SJCRH30 (cell line): ENCODE data around the gene SNX24. TPM values are rescaled to one million over a fixed set of nuclear protein-coding genes. Genes with fewer than 3 reads are reported as not detected.

Experiments
- DNase-seq, 2 experiments: peaks; one replicate each; pipeline ENCODE4 v3.0.0-alpha.2; 2015 to 2020
- H3K27ac ChIP-seq: fragments of 250-450 bp; sonication (Bioruptor Pico); 2 replicates; pipeline ENCODE4 v1.5.1; 2020; ENCODE audit warnings: mild to moderate bottlenecking, moderate library complexity
- H3K27me3 ChIP-seq: fragments of 250-450 bp; sonication (Bioruptor Pico); 2 replicates; pipeline ENCODE4 v1.5.1; 2020; ENCODE audit warnings: mild to moderate bottlenecking, moderate library complexity
- H3K36me3 ChIP-seq: fragments of 250-450 bp; sonication (Bioruptor Pico); 2 replicates; pipeline ENCODE4 v1.5.1; 2020; ENCODE audit warnings: mild to moderate bottlenecking, moderate library complexity
- H3K4me1 ChIP-seq: fragments of 250-450 bp; sonication (Bioruptor Pico); 2 replicates; pipeline ENCODE4 v1.5.1; 2020; ENCODE audit warnings: mild to moderate bottlenecking, moderate library complexity
- H3K4me3 ChIP-seq: fragments of 250-450 bp; sonication (Bioruptor Pico); 2 replicates; pipeline ENCODE4 v1.5.1; 2020; ENCODE audit warnings: mild to moderate bottlenecking, moderate library complexity
- H3K9me3 ChIP-seq: fragments of 250-450 bp; sonication (Bioruptor Pico); replicated peaks from 2 replicates; pipeline ENCODE4 v1.5.1; 2020; ENCODE audit warnings: mild to moderate bottlenecking, moderate library complexity
- total RNA-seq: library from RNA; depleted of rRNA; stranded (reverse); fragments of >200 nt; shearing (Covaris generic); gene quantifications from 2 replicates; pipeline ENCODE4 v1.2.3, GENCODE V29; 2014; rRNA removed

The SNX24 gene
- total RNA-seq, 1 experiment from 2014 or later: 22.5 TPM

GRCh38 chr5:123028222-123028621 lies 182.8 kb downstream of the SNX24 start:
- no peak for DNase-seq
- Histone ChIP-seq H3K9me3 (no peaks in the 10 kb centered on the region), H3K27me3 (no peaks in the 10 kb centered on the region), H3K36me3 (peaks cover 13% of the 10 kb centered on the region; the same call in 1 of the 2 replicates), H3K4me3 (no peak overlapping the region), H3K27ac (no peak overlapping the region), H3K4me1 (no peaks in the 10 kb centered on the region)

DNA sequence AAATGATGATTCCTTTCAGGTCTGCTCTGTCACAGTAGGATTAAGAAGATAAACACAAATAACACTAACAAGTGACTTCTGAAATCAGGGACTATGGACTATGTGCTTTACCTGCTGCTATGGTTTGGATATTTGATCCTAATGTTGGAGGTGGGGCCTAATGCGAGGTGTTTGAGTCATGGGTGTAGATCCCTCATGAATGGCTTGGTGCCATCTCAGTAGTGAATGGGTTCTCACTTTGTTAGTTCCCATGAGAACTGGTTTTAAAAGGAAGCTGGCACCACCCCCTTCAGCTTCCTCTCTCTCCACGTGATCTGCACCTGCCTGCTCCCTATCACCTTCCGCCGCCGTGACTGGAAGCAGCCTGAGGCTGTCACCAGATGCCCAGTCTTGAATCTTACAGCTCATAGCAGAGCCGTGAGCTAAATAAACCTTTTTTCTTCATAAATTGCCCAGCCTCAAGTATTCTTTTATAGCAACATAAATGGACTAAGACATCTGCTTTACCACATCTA lies 187.8 kb downstream of the SNX24 start:
- H3K27ac ChIP-seq: no peak overlapping the region
- no peaks in the 10 kb centered on the region for H3K27me3 ChIP-seq
- no peaks in the 10 kb centered on the region for H3K36me3 ChIP-seq
- H3K9me3 ChIP-seq: no peaks in the 10 kb centered on the region
- DNase-seq: no peak
- H3K4me1 ChIP-seq: no peaks in the 10 kb centered on the region
- no peak overlapping the region for H3K4me3 ChIP-seq

DNA sequence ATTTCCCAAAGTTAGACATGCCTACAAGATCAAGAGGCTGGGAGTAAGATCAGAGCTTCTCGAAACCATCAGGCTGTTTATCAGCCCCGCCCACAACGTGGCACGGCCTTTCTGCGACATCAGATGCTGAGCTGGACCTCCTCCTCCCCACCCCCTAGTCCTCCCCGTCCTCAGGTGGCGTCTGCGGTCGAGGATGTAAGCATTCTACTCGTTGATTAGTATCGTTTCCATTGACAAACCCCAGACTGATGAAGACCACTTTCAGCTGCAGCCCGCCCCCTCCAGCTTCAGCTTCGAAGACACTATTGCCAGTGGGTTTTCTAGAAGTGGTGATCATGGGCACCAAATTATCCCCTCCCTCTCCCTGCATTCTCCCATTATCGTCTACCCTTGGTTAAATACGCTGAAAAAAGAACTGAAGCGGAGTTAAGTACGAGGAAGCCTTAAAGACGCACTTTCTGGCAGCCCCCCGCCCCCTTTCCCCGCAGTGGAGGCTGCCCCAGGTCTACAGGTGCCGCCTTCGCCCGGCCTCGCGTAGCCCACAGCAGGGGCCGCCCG lies 190.0 kb downstream of the SNX24 start:
- no peaks in the 10 kb centered on the region for H3K27me3 ChIP-seq
- no peaks in the 10 kb centered on the region for H3K9me3 ChIP-seq
- no peaks in the 10 kb centered on the region for H3K36me3 ChIP-seq
- no peaks in the 10 kb centered on the region for H3K4me1 ChIP-seq
- DNase-seq: no peak
- H3K4me3 ChIP-seq: peak overlapping the region; percentile 77
- H3K27ac ChIP-seq: no peak overlapping the region

GRCh38 chr5:123035918-123036390 lies 190.5 kb downstream of the SNX24 start:
- Histone ChIP-seq H3K27me3 (no peaks in the 10 kb centered on the region), H3K27ac (peak overlapping the region; percentile 41; the same call in 1 of the 2 replicates), H3K9me3 (no peaks in the 10 kb centered on the region), H3K4me3 (peak overlapping the region; percentile 77), H3K4me1 (no peaks in the 10 kb centered on the region), H3K36me3 (no peaks in the 10 kb centered on the region)
- peak; percentile 35 to 58 for DNase-seq

GRCh38 chr5:123036391-123037103 lies 191.1 kb downstream of the SNX24 start, which contains the start of gene PPIC:
Gene PPIC (minus strand): TSS chr5:123036725. CDS start chr5:123036625, 100 bp downstream.
- Histone ChIP-seq H3K4me3 (peak within 1 kb of the TSS; percentile 77), H3K27me3 (no peaks in the 10 kb centered on the region), H3K36me3 (no peaks in the 10 kb centered on the region), H3K27ac (peak within 1 kb of the TSS; percentile 41), H3K4me1 (no peaks in the 10 kb centered on the region), H3K9me3 (no peaks in the 10 kb centered on the region)
- peak; percentile 87 to 88 for DNase-seq

DNA sequence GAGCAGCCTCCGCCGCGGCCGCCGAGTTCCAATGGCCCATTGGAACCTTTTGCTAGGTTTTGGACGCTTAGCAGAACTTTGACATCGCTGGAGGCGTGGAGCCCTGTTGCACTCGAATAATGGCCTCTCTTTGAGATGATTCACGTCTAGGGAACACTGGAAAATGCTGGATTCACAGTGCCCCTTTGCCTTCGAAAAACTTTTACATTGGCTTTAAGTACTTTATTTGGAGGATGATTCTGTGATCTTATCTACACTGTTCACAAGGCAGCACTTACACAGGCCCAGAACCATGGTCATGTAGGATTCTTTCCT lies 191.6 kb downstream of the SNX24 start:
- H3K27me3 ChIP-seq: no peaks in the 10 kb centered on the region
- H3K9me3 ChIP-seq: no peaks in the 10 kb centered on the region
- H3K27ac ChIP-seq: peak overlapping the region; percentile 41
- H3K36me3 ChIP-seq: no peaks in the 10 kb centered on the region
- peak overlapping the region; percentile 77 for H3K4me3 ChIP-seq
- DNase-seq: no peak
- no peaks in the 10 kb centered on the region for H3K4me1 ChIP-seq

DNA sequence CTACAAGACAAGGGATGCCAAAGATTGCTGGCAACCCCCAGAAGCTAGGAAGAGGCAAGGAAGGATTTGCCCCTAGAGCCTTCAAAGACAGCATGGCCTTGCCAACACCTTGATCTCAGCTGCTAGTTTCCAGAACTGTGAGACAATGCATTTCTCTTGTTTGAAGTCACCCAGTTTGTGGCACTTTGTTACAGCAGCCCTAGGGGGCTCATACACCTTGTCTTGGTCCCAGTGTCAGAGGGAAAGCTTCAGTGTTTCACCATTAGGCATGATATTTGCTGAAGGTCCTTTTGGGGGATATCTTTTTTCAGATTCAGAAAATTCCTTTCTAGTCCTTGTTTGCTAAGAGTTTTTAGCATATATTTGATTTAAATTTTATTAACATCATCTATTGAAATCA lies 194.3 kb downstream of the SNX24 start:
- DNase-seq: no peak
- H3K4me3 ChIP-seq: no peak overlapping the region
- no peaks in the 10 kb centered on the region for H3K9me3 ChIP-seq
- H3K36me3 ChIP-seq: no peaks in the 10 kb centered on the region
- no peak overlapping the region for H3K27ac ChIP-seq
- no peaks in the 10 kb centered on the region for H3K27me3 ChIP-seq
- H3K4me1 ChIP-seq: no peaks in the 10 kb centered on the region

DNA sequence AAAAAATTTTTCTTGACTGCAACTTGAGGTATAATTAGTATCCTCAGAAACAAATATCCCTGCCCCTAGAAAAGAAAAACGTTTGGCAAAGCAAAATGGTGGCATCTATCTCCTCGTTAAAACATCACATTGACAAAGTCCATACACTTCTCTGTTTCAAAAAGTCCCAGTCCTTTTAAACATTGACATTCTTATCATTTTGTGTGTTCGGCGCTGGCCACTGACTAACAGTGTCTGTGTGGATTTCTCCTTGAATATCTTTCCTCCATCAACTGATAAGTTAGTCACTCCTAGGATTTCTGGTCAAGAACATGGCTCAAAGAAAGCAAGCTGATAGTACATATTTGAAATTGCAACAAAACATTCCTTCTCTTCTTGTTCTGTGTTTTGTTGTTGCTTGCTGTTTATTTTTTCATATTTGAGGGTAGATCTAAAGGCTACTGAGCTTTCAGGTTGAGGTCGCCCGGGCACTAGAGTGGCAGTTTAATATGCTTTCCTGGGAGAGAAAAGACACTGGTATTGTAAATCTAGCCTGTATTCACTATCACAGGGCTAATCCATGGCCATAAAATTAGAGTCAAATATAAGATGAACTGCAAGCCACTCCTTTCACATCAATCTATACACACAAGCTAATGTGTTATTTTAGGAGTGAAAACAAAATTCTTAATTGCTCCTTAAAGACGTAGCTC lies 199.7 kb downstream of the SNX24 start:
- Histone ChIP-seq H3K4me3 (no peak overlapping the region), H3K9me3 (no peaks in the 10 kb centered on the region), H3K4me1 (peaks cover 11% of the 10 kb centered on the region), H3K27me3 (no peaks in the 10 kb centered on the region), H3K27ac (no peak overlapping the region), H3K36me3 (no peaks in the 10 kb centered on the region)
- DNase-seq: no peak

DNA sequence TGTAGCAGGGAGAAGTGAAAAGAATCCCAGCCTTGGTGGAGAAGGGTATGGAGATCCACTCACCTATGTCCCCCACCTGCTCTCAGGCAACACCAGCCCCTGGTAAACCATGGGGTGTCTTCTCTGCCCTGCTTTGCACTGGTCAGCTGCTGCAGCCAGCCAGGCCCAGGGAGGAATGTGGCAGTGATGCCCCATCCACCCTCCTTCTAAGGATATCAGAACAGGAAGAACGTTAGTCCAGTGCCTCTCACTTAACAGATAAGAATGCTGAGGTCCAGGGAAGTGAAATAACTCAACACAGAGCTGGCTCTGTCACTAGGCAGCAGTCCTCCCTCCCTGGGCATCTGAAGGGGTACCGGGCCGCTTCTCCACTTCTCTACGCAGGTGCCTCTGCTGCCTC lies 200.8 kb downstream of the SNX24 start:
- no peak for DNase-seq
- no peak overlapping the region for H3K4me3 ChIP-seq
- H3K27ac ChIP-seq: no peak overlapping the region
- H3K9me3 ChIP-seq: no peaks in the 10 kb centered on the region
- no peaks in the 10 kb centered on the region for H3K27me3 ChIP-seq
- no peaks in the 10 kb centered on the region for H3K36me3 ChIP-seq
- H3K4me1 ChIP-seq: peaks cover 11% of the 10 kb centered on the region

GRCh38 chr5:123047706-123048105 lies 202.3 kb downstream of the SNX24 start:
- Histone ChIP-seq H3K4me1 (peaks cover 11% of the 10 kb centered on the region), H3K4me3 (no peak overlapping the region), H3K27me3 (no peaks in the 10 kb centered on the region), H3K9me3 (no peaks in the 10 kb centered on the region), H3K36me3 (no peaks in the 10 kb centered on the region), H3K27ac (no peak overlapping the region)
- peak; percentile 30 to 74 for DNase-seq

- Histone ChIP-seq H3K9me3 (no peaks in the 10 kb centered on the region), H3K36me3 (no peaks in the 10 kb centered on the region), H3K4me3 (no peak overlapping the region), H3K27ac (no peak overlapping the region), H3K4me1 (peaks cover 11% of the 10 kb centered on the region), H3K27me3 (no peaks in the 10 kb centered on the region)
- DNase-seq: no peak
Observed at GRCh38 chr5:123051206-123051605, 205.8 kb downstream of the SNX24 start.

Other genes starting within 250 kb of the SNX24 start
- 45.4 and 46.9 TPM in 2 replicates for gene SNX2, start 70.5 kb upstream of the SNX24 start, total RNA-seq
- gene PPIC, start 191.1 kb downstream of the SNX24 start, total RNA-seq: 13.9 and 16.5 TPM in 2 replicates
- 0.14 and 0.43 TPM in 2 replicates for gene PRDM6, start 243.6 kb downstream of the SNX24 start, total RNA-seq